NCI-H748 treated with DMSO at 0.1 percent for 48 hours (cell line): ENCODE data around the gene EYA2.
"Not testable (repeated sequence)": the region's sequence is repeated elsewhere in the genome, so short reads cannot be mapped to it uniquely, and the experiment has no call there.

Source experiments
- DNase-seq: peaks from one replicate; lab custom pipeline; 2025; lab: John Stamatoyannopoulos, UW

The EYA2 gene

DNA sequence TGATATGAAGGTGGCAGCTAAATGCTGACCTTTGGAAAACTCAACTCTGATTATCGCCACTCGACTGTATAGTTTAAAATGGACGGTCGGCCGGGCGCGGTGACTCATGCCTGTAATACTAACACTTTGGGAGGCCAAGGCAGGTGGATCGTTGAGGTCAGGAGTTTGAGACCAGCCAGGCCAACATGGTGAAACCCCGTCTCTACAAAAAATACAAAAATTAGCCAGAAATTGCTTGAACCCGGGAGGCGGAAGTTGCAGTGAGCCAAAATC lies 310.1 kb downstream of the EYA2 start:
- not testable (repeated sequence) for DNase-seq

DNA sequence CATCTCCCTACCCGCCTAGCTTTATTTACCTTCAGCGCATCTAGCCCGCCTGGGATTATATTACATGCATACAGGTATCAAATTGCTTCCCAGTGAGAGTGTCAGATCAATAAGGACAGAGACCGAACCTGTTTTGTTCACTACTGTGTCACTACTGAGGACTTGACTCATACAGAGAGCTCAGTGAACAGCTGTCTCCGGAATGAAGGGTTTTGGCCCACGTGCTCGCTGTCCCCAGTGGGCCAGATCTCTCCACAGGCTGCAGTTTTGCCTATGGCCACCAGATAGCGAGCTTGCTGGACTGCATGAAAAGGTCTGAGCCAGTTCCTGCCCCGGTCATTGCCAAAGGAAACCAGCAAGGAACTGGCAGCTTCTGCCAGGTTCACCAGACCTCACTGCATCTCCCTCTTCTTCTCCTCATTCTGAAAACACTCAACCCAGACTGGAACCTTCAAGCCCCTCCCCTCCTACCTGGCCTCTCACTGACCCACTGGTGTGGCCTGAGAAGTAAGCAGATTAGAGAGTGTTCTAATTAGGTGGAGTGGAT lies 311.0 kb downstream of the EYA2 start:
- DNase-seq, result peak; percentile 43

DNA sequence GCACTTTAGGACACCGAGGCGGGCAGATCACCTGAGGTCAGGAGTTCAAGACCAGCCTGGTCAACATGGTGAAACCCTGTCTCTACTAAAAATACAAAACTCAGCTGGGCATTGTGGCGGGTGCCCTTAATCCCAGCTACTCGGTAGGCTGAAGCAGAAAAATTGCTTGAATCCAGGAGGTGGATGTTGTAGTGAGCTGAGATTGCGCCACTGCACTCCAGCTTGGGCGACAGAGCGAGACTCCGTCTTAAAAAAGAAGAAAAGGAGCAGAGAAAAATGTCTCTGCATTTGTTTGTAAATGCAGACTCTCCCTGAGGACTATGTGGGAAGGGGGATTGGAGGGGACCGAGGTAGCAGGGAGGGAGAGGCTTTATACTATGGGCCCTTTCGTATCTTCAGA lies 311.9 kb downstream of the EYA2 start:
- not testable (repeated sequence) for DNase-seq

DNA sequence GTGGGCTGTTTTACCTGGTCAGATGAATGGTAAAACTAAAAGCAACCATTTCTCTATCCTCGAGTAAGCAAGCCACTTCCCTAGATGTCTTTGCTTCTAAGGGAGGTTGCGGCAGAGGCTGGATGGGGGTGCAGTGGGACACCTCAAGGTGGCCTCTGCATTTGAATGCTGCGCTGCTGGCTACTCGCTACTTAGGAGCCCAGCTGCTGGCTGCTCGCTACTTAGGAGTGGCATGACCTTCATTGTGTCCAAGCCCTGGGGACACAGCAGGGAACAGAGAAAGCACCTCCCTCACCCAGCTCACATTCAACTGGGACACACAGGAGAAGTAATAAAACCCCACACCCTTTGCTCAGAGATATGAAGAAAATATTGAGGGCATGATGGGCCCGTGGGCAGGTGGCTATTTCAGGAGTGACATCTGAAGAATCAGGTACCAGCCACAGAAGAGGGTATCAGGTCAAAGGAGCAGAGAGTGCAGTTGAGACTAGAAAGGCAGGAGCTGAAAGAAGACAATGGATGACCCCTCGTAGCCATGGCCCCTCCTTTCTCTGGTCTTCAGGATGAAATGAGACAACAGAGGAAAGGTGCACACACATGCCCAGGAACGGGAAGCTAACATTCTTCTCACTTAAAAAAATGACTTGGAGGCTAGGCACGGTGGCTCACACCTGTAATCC lies 312.5 kb downstream of the EYA2 start:
- DNase-seq, result no peak

DNA sequence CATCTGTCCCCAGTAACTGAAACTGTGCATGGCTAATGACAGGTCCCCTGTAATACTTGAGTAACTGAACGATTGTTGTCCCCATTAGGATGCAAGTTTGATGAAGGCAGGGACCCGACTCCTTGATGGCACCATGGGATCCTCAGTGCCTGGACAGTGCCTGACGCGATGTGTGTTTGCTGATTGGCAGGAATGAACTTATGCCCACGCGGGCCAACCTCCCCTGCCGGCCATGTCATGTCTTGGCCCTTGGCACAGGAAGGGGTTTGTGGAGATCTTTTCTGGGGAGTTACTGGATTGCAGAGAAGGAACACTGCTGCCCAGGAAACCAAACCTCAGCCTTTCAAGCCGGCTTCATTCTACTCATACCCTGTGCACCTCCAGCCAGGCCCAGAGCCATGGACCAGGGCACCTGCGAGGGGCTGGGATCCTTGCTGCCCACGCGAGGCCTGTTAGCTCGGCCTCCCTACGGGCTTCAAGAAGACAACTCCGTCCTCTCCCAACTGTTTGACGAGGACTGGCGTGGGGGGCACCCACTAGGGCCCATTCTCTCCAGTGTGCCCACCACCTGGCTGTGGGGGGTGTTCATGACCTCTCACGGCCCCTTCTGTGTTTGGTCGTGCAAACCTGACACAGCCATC lies 314.0 kb downstream of the EYA2 start:
- DNase-seq, result no peak

DNA sequence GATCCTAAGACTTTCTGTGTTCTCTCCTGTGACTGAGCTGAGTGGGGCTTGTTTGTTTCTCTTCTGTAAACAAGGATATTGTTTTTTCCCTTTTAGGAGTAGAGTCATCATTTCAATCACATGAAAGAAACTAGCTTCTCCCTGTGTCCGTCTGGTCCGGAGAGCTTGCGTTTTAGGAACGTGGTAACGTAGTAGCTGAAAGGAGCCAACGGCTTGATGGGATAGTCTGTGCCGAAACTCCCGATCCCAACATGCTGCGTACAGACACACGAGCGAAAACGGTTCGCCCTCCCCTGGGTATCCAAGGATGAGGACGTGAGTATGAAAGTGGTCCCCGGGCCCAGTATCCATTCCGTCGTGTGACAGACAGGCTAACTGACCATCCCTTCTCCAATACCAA lies 315.3 kb downstream of the EYA2 start:
- DNase-seq, result no peak

DNA sequence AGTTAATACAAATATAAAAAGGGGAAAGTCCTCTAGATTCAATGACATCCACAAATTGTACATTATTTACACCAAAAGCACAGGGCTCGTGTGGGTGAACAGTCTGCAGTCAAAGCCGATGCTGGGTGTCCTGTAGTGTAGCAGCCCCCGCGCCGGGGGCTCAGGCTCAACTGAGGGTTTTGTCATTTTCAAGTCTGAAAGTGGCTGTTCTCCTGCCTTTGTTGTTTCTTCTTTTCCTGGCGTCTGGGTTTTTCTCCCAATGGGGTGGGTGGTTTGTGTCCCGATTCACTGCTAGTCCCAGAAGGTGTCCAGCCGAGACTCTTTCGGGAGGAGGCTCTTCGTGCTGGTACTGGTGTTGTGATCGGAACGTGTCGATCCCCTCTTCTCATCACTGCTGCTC lies 315.8 kb downstream of the EYA2 start:
- no peak for DNase-seq

DNA sequence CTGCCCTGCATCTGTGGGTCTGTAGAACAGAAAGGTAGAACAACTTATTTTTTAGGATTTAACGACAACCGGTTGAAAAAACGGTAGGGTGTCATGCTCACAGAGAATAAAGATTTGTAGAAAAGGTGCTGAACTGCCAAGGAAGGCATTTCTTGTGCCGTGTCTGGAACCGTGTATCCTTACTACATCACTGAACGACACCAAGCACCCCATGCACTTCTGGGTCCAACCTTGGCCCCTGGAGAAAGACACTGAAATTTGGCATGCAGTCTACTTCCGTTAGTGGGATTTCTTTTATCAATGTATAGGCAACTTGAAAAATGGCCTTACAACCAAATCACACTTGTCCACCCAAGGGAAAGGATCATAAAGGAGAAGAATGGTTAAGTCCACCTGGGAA lies 316.4 kb downstream of the EYA2 start:
- DNase-seq, result no peak

DNA sequence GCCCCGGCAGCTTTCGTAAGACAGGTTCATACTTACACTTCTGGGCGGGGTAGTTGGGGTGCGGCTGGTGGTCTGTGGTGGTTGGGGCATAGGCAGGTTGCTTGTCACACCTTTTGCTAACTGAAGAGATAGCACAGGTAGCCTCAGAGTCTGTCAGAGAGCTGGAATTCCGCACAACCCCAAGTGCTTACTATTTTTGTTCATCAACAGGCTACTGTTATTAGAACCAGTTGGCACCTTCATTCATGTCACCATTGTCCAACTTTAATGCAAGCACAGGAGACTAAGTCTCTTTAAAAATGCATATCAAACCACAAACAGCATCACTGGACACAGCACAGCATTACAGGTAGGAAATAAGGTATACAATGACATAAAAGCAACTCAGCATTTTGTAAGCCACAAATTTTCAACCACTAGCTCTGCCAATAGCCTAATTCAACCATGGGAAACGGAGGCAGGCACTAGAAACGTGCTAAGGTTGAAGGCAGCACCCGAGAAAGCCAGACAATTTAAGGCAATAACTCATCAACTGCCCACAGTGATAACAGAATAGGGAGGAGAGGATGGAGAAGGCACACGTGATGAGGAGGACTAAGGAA lies 318.1 kb downstream of the EYA2 start:
- DNase-seq, result no peak

DNA sequence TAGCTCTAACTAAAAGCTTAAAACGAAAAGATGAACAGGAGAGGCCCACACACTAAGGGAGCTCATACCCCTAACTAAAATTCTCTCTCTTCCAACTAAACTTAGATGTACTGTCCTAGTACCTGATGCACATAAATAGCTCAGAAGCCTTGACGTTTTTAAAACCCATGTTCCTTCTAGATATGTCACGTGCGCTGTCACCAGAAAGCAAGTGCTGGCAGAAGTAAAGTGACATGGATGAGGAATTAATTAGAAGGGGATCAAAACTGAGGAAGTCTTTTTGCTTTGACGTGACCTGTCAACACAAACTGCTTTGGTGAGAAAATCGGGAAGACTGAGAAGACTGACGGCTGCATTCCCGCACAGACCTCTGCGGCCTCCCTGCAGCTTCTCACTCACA lies 319.3 kb downstream of the EYA2 start:
- DNase-seq, result no peak

DNA sequence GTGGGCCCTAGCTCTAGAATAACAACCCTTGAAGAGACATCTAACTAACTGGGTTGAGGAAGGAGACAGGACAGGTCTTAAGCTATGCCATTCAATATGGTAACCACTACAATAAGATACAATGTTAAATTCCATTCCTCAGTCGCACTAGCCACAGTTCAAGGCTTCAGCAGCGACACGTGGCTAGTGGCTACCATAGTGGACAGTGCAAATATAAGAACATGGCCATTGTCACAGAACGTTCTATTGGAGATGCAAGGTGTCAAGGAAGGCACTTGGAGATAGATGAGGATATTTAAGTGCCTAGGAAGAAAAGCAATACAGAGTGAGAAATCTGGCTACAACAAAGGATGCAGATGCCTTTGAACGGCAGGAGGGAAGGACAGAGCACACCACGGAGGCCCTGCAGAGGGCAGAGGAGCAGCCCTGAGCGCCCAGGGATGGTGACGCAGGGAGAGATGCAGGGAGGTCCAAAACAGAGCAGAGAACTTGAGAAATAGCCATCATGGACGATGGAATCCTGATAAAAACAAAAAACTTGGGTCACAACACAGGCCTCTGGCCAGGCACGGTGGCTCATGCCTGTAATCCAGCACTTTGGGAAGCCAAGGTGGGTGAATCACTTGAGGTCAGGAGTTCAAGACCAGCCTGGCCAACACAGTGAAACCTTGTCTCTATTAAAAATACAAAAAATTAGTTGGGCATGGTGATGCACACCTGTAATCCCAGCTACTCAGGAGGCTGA lies 321.2 kb downstream of the EYA2 start:
- no peak for DNase-seq

DNA sequence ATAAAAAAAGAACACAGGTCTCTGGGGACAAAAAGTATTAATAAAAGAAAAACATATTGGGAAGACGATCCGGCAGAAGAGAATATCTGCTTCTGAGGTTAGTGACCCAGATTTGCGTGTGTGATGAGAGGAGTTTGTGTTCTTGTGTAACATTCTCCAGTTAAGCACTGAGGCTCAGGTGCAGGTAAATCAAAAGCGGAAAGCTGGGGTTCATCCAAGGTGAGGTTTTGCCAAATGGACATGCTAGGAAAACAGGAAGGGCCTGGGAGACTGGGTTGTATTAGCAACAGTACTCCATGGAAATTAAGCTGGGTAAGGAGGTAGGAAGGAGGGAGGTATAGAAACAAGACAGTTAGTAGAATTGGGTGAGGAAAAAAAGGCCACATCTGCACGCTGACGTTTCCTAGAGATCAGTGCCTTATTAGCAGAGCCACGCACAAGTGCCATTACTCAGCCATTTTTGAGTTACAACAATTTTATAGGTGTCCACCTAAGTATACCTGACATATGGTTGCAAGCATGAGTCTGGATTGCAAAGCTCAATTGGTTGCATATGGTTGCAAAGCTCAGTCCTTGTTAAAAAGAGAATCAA lies 322.3 kb downstream of the EYA2 start:
- DNase-seq, result no peak

DNA sequence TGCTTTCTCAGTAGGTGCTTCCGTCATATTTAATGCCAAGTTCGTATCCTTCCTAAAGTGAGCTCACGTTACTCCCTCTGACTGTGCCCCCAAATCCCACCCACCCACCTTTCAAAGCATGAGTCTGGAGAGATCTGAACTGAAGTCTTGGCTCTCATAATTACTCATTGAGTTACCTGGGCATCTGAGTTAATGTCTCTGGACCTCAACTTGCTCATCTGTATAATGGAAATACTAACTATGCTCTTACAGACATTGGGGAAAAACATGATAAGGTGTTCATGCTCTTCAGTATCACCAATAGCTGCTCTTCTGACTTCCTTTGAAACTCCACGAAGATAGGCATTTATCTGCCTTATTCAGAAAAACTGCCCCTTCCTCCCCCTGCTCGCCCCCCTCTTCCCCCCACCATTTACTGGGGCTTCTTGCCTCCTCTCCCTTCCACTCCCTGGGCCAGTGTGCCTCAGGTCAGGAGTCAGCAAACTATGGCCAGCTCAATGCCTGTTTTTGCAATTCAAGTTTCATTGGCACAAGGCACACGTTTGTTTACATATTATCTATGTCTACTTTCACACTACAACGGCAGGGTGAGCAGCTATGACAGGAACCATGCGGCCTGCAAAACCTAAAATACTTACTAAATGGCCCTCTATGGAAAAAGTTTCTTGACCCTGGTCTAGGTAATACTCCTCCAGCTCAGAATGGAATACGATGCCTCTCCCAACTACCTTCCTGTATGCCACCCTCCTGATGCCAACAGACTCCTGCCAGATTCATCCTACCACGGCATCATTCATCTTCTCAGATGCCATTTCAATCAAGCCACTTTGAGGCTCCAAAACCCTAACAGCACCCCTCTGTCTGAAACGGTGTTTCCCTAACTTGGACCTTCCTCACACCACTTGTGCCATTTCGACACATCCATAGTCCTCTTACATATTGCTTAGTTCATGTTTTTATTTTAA lies 323.1 kb downstream of the EYA2 start:
- no peak for DNase-seq

DNA sequence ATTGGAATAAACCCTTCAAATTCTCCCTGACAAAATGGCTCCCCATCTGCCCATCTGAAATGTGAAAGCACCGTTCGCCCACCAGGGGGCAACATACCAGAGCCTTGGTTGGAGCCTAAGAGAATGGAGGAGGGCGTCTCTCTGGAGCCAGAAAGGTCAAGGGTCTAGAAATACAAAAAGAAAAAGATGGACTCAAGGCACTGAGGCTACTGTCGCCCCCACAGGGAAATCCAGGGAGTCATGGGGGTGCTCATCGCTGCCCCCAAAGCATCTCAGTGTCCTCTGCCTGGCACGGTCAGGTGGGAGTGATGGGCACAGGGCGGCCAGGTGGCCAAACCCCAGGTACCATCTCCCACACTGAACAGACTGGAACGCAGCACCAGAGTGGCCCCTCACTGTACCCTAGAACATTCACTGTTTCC lies 325.5 kb downstream of the EYA2 start:
- no peak for DNase-seq

DNA sequence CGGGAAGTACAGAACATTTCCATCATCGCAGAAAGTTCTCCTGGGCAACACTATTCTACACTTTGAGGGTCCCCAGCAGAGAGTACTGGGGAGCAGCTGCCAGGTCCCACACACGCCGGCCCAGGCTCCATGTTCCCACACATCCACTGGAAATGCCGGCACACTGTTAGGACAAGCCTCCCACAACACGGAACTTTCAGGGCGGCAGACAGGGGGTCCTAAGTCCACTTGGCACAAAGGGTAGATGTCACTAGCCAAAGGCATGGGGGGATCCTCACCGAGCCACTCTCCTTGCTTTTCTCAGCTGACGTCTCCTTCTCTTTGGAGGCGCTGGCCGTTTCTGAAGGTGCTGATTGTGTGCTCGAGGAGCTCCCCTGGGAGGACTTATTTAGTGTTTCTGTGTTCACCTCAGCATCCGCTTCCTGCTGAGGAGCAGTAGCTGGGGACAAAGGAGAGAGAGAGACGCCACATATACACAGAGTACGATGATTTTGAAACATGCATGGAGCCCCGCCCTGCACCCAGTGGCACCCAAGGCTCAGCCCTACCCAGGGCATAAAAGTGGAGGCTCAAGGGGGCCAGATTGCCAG lies 326.5 kb downstream of the EYA2 start:
- DNase-seq, result no peak

DNA sequence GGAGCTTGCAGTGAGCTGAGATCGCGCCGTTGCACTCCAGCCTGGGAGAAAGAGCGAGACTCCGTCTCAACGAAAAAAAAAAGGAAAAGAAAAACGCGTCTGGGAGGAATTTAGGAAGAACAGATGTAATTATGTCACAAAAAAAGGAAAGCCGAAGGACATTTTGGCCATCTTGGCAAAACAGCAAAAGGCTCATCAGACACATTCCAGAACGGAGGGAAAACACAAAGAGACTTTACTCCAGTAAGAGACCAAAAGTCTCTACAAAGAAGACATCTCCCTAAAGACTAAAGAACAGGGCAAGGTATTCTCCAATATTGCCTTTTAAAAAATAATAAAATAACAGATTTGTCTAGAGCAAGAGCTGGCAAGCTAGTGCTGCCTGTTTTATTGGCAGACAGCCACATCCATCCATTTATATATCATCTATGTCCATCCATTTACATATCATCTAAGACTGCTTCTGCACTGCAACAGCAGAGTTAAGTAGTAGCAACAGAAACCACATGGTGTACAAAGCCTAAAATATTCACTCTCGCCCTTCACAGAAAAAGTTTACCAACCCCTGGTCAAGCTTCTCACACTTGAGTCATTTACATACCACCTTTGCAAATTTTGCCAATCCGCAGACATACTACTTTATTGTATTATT lies 328.0 kb downstream of the EYA2 start:
- DNase-seq, result no peak

DNA sequence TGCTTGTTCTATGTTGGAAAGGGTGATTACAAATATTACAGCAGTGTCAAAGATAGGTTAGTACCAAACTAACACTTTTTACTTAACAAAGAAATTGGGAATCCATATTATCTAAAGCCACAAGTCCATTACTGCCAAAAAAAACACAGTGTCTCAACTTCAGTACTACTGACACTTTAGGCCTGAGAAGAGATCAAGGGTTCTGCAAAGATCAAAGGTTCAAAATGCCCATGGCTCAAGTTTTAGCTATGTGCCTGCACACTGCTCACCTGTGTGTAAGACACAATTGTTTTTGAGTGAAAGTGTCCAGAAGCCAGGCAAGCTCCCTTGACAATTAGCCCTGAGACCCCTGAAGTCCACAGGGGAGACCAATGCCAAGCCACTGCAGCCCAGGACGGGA lies 329.3 kb downstream of the EYA2 start:
- DNase-seq, result no peak

DNA sequence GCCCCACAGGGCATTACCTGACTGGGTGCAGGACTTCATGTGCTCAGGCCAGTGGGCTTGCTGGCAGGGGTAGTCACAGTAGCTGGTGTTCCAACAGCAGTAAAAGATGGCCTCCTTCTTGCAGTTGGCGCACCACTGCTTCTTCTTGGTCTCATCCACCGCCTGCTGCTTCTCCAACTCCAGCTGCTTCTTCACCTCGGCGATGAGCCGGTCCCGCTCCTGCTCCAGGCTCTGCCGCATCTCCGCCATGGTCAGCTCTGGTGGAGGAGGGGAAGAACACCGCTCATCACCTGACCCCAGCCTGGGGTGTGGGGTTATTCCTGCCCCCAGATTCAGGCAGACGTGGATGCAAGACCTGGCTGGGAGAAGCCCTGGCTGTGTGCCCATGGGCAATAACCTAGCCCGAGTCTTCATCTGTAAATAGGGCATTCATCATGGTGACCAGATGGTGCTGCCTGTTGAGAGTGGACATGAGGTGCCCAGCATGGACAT lies 329.7 kb downstream of the EYA2 start:
- DNase-seq, result no peak

DNA sequence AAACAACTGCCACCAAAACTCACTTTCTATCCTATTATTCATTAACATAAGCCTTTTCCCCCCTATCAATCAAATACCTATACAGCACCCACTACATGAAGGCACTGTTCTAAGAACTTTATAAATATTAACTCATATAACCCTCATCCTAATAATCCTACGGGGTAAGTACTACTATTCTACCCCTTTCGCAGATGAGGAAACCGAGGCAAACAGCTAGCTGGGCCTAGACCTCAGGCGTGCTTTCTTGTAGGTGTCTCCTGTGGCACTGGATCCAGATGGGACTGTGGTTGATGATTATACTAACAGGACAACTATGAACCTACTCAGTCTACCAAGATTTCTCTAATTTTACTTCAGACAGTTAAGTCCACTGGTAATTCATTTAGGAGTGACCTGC lies 330.2 kb downstream of the EYA2 start:
- DNase-seq, result no peak

DNA sequence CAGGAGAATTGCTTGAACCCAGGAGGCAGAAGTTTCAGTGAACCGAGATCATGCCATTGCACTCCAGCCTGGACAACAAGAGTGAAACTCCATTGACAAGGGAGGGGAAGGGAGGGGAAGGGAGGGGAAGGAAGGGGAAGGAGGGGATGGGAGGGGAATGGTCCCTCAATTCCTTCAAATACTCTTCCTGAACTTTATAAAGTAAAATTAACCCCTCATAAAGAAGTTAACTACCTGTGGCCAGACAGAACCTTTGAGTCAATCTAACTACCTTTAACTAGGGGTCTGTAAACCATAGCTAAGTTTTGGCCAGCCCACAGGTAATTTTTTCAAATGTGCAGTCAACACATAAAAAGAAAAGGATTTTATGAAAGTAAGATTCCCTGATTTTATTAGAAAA lies 330.8 kb downstream of the EYA2 start:
- no peak for DNase-seq
